Stimulated activated CD8-positive, alpha-beta memory T cell treated with anti-CD3 and anti-CD28 coated beads, Interleukin-7, amount 100 ng/mL, for 4 hours (primary cell): Measurements from ENCODE around the gene SPATA12.

ENCODE experiments used
- DNase-seq, 2 donors: peaks; one replicate each; pipeline ENCODE4 v3.0.0-alpha.2; 2020; ENCODE audit warnings: low read depth in 2 of 2

Gene SPATA12, protein sequence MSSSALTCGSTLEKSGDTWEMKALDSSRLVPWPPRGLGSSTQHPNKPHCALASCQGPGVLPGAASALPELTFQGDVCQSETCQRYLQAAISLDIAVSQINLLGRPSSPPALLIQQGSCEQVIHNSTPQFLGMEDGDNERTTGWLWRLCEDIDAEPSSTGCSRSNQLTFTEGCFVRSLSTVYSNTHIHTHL

DNA sequence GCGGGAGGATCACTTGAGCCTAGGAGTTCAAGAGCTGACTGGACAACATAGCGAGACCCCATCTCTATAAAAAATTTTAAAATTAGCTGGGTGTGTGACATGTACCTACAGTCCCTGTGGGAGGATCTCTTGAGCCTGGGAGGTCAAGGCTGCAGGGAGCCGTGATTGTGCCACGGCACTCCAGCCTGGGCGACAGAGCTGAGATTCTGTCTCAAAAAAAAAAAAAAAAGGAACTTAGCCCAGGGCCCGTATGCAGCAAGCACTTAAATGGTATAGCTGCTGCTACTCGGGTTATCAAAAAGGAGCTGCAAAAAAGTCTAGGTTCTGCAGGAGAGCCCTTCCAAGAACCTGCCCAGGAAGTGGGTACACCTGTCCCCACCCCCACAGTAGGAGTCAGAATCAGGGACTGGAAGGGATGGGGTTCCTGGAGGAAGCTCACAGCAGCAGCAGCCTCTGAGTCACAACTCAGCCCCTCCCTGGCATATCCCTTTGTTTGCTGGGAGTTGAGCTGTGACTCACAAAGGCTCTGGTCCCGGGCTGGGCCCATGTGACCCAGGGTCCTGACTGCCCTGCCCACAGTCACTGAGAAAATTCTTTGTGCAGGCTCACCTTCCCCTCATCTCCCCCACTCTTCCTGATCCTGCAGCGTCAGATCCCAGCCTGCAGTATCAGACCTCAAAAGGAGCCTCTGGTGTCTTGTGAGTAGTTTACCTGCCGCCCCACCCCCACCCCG, at the start of gene SPATA12:
Gene SPATA12 (plus strand): TSS at position 576 of the 733 bp plus-strand sequence. CDS start 13,031 bp downstream, outside the sequence.
- no peak for DNase-seq

DNA sequence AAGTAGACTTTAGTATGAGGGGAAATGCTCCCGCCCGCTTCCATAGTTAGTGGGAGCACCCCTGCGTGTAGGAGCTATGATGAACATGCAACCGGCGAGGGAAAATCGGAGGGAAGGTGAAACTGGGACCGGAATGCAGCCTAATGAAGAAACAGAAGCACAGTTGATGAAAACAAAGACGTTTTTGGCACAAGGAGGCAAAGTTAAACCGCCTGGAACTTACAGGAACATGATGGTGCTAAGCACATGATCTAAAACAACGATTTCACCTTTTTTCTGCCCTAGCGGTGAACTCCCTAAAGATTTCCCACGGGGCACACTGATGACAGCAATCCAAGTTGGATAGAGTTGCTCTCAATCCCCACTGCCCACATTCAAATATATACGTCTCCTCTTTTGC, 49.4 kb upstream of the SPATA12 start:
- DNase-seq: no peak

DNA sequence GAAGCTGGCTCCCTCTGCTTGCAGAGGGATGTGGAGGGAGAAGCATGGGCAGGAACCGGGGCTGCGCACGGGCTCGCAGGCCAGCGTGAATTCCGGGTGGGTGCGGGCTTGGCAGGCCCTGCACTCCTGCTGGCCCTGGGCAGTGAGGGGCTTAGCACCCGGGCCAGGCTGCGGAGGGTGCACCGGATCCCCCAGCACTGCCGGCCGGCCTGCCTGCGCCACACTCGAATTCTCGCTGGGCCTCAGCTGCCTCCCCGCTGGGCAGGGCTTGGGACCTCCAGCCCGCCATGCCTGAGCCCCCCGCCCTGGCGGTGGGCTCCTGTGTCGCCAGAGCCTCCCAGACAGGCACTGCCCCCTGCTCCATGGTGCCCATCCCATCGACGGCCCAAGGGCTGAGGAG, 47.6 kb upstream of the SPATA12 start:
- no peak for DNase-seq

DNA sequence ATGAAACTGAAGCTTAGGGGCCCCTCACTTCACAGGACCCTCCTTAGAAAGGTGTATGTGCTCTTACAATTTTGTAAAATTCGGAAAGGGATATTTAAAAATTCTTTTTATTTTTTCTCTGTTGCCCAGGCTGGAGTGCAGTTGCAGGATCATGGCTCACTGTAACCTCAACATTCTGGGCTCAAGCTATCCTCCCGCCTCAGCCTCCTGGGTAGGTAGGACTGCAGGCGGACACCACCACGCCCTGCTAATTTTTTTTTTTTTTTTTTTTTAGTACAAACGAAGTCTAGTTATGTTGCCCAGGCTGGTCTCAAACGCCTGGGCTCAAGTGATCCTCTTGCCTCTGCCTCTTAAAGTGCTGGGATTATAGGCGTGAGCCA, 45.1 kb upstream of the SPATA12 start:
- no peak for DNase-seq

DNA sequence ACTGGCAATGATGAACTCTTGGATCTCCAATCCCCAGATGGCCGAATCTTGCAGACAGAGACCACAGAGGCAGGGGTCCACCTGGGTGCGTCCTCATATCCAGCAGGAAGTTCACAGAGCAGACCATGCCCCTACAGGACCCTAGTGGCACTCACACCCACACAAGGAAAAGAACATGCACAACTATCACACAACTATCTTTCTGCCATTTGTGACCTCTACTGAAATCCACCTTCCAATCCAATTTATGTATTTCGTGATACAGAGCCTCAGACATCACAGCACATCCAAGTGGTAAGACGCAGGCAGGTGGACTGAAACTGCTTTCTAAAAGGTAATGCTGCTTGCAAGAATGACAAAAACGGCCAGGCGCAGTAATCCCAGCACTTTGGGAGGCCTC, 44.6 kb upstream of the SPATA12 start:
- DNase-seq: no peak

DNA sequence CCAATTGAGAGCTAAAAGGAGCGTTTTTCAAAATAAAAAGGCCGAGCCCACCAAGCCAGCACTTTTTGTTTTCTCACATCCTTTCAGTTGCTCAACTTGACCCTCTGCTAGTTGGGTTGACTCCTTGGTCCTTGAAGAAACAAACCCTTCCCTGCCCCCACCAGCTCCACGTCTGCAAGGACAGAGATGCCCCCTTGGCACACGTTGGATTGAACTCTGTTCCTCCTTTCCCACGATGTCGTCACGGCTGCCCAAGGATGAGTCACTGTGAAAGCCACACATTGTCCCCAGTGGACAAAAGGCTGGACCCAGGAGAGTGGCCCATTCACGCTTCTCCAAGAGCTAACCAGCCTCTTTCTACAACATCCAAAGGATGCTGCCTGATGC, 43.0 kb upstream of the SPATA12 start:
- no peak for DNase-seq

DNA sequence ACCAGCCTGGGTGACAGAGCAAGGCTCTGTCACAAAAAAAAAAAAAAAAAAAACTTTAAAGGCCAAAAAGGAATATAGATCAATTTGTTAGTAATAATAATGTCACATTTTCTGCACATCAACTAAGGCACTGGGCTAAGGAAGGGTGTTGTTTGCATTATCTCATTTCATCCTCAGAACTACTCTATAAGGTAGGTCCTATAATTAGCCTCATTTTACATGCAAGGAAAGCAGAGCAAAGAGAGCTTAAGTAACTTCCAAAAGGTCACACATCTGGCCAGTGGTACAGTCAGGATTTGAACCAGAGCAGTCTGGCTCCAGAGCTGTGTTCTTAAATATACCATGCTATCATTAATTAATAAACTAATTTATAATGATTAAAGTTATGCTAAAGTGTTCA, 42.2 kb upstream of the SPATA12 start:
- no peak for DNase-seq

DNA sequence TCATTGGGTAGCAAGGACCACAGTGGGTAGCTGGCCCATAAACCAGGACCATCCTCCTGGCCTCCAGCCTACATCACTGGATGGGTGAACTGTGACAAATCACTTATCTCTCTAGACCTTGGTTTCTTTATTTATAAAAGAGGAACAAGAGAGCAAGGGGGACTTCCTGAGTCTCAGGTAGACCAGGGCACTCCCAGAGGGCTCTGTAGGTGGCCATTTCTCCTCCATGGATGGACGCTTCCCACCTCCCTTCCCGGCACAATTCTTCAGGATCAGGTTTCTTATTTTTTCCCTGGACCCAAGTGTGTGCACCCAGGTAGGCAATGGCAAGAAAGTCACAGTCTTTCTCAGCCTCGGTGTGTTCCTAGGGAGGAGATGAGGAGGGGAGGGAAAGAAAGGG, 41.4 kb upstream of the SPATA12 start:
- DNase-seq: no peak

DNA sequence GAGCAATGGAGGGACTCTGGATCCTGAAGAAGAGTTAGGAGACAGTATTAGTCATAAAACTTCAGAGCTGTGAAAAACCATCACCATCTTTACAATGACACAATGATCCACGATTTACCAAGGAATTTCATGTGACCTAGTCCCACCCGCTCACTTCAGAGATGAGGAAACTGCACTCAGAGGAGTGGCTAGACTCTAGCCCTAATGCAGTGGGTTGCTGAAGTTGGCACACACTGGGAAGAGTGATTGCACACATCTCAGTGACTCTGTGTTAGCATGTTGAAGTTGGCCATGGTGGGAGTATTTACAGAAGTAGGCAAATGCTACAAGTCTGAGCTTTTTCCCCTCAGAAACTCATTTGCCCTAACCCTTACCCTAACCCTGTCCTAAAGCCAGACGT, 35.2 kb upstream of the SPATA12 start:
- DNase-seq: no peak

DNA sequence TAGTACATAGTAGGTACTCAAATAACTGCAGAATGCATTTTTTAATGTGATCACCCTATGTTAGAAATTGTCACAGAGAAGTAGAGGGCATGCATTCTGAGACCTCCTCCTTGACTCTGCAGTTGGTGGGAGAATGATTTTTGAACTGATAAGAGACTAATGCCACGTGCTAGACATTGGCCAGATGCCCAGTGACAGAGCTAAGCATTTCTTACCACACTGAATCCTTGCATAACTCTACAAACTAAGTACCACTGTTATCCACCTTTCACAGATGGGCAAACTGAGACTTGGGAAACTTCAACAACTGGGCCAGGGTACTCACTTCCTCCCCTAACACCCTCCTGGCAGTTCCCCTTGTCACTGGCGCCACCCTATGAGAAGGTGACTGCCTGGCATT, 33.5 kb upstream of the SPATA12 start:
- DNase-seq: no peak

DNA sequence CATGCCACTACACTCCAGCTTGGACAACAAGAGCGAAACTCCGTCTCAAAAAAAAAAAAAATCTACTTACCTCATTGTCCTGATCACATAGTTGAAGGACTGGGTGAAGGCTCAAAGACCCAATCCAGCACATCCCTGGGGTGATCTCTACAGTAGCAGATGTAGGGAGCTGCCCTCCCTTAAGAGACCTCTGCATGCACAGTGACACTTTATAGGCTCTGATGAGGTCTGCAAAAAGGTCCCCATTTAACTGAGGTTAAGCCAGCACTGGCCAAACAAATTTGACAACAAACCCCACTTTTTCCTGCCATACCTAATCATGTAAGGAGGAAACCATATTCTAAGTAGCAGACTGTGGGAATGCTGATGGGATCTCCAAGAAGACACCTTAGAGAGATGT, 31.1 kb upstream of the SPATA12 start:
- no peak for DNase-seq

DNA sequence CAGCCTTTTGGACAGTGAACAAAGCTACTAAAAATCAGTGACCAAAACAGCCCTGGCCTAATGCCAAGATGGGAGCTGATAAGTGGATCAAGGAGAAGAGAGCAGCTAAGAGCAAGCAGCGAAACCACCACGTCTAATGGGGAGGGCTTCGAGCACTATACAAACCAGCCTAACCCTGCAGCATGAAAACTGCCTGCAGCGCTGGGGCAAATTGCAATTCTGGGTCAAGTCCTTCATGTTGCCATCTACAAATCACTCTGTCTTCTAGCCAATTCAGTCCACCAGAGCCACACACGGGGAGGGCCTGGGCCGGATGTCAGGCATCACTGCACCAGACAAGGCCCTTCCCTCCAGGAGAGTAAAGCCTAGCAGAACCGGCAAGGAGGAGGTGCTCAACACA, 30.5 kb upstream of the SPATA12 start:
- DNase-seq: no peak

DNA sequence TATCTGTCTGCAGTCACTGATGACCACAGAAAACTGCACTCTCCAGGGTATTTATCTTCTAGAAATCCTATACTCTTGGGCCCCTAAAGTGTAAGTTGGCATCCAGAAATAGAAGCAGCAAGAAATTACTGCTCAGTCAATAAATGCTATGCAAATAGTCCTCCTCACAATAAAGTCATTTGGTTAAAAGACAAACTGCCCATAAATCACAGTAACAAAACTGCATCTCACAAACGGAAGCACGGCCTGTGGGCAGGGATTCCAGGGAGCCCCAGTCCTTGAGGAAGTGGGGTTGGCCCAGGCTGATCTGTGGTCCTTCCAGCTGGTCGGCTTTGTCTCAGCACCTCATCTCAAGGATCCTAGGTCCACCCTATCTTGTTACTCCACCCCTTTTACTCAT, 29.7 kb upstream of the SPATA12 start:
- no peak for DNase-seq

DNA sequence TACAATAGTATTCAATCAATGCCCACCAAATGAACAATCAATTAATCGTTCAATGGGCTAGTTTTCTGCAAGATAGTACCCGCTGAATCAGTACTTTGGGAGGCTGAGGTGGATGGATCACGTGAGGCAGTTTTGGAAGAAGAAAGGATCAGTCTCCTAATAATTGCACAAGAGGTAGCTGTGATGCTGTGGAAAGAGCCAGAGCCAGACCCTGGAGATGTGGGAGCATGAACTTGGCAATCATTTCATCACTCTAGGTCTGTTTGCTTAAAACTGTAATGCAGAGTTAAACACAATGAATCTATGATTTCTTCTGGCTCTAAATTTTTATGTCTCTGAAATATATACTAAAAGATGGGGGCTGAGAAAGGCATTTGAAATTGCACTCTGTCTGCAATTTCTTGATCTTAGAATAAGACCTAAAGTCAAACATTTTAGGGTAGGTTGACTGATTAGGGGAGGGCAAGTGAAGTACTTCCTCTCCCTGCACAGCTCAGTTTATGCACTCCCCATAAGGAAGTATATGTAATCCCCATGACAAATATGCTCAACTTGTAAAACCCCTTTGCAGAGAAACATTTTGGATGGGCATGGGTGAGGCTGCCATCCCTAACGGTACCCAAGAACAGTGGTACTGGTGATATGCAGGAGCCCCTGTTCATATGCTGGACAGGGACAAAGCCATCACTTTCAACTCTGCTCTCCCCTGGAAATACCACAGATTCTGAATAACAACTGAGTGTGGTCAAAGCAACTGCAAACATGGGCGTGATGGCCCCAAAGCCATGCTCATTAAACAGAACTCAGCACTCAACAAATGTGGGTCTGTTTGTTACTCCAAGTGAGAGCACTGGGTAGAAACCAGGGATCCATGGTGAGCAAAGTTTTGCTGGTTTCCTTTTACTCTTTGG, 28.6 kb upstream of the SPATA12 start:
- DNase-seq: no peak

DNA sequence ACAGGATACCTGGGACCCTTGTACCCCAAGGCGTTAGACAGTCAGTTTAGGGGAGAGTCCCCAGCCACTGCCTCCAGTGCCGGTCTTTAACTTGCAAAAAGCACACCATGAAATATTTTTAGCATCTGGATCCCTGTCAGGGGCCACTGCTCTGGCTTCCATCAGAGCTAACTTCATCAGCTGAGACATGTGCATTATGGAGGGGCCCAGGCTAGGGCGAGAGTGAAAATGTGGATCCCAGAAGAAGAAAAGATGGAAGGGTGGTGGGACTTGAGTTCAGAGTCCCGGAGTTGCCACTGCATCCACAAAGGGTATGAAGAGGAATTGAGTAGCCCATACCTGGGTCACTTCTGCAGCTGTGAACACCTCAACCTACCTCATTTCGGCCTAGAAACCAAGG, 23.5 kb upstream of the SPATA12 start:
- DNase-seq: no peak

DNA sequence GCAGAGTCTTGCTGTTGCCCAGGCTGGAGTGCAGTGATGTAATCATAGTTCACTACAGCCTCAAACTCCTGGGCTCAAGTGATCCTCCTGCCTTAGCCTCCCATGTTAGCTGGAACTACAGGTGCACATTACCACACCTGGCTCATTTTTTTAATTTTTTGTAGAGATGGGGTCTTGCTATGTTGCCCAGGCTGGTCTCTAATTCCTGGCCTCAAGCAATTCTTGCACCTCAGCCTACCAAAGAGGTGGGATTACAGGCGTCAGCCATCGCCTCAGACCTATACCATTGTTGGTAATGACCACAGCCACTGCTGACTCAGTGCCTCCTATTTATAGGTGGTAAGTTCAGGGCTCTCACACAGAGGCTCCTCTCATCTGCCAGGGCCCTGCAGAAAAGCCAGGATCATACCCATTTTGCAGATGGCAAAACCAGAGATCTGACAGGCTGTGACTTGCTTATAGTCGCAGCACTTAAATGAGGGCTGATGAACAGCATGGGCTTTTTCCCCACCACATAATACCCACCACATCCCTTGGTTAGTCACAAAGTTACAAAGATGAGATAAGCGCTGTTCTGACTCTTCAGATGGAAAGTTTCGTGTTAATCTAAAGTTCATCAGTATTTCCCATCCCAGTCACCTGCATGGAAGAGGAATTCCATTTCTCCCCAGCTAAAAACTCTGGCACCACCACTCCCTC, 21.8 kb upstream of the SPATA12 start:
- DNase-seq: no peak

DNA sequence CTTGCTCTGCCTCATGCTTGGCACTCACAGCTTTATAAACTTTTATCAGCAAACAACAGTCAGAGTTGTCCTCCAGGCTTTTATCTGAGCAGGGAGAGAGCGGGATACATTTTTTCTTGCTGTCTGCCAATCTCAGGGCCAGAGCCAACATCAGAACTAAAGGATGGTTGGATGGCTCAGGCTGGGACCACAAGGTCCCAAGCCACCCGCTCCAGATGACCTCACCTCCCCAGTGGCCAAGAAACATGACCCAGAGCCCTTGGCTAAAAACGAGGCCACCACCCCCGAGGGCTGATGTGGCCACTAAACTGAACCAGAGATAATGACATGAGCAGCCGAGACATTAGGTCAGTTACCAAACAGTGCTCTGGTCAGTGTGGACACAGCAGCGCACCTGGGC, 18.8 kb upstream of the SPATA12 start:
- no peak for DNase-seq

DNA sequence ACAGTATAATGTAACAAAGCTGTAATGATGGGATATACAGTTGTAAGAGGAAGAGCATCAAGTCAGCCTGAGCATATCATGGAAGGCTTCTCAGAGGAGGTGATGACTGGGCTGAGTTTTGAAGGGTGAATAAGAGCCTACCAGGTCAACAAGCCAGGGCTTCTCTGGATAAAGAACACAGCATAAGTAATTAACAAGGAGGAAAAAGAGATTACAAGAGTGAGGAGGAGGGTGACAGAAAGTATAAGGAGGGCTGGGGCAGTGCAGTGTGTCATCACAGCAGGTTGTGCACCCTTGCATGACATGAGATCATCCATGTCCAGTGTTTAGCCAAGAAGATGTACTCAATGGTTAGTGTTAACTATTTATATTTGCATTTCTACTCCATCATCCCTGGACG, 16.9 kb upstream of the SPATA12 start:
- DNase-seq: no peak

DNA sequence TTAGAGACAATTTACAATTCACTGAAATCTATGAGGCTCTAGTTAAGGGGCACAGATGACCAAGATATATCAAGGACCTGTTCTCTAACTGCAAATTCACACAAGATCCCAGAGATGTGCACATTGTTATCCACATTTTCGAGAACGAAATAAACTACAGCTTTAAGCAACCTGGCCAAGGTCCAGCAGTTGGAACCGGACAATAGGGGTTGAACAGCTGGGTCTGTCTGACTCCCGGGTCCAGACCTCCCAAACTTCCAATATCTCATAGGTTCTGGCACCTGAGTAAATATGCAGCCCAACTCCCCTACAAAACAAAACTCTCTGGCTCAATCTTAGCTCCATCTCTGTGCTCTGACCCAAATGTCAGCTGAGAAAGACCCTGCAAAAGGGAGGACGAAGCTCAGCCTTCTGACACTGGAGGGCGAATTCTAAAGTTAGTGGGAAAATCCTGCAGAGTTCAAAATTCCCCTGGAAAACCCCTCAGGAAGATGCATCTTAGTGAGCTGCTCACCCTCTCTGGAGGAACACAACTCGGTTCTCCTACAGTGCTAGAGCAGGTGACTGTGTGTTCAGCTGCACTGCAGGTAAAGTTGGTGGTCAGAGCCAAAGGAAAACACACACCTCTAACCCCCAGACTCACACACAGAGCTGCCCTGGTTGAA, 14.2 kb upstream of the SPATA12 start:
- DNase-seq: no peak

DNA sequence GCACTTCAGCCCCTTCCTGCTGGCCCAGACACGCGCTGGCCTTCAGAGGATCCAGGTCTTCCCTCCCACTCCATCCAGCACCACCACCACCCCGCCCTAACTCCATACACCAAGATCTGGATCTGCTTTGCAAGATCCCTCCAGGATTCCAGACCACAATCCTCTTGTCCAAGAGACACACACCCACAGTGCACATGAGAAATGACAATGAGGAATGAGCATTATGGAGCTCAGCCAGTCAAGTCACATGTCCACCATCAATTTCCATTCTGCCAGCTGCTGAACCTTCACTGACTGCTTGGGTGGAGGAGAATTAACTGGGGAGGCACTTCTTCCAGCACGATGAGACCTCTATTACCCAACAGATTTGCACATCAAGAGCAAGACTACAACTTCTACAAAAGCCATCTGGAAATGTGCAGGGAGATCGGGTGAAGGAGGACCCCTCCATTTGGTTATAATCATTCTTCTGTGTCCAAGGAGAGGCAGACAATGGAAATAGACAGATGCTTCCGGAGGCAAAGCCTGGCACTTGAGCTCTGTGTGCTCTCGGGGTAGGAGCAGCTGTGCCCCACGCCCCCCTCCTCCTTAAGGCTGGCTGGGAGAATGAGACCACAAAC, 12.3 kb upstream of the SPATA12 start:
- DNase-seq: no peak

DNA sequence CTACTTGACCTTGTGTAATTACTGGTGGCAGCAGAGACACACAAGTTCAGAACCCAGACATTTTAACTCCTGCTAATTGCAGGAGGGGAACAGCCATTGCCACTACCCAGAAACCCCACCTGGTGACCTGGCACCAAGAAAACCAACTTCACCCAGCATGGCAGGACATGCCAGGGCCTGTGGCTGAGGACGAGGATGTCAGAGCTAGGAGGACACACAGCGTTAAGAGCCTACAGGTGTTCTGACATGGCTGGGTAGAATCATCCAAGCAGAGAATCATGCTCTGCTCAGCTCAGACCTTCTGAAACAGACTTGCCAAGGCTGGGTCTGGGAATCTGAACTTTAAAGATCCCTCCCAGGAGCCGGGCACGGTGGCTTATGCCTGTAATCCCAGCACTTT, 11.7 kb upstream of the SPATA12 start:
- no peak for DNase-seq
